ENCODE data around the gene ZNF598.

ZNF598 gene

GRCh38 chr16:2042986-2043666 is 33.5 kb upstream of the ZNF598 start:
- H3K9me3 ChIP-seq (ENCODE audit: low read depth, low read length), result no peaks in the 10 kb centered on the region
- no peak overlapping the region for H3K9ac ChIP-seq (ENCODE audit: insufficient read length)
- no peak overlapping the region for H3K4me3 ChIP-seq
- TF ChIP-seq POLR2AphosphoS5 (IDR thresholded peaks at IDR 0.05; ENCODE audit: borderline replicate concordance, low read depth, low read length), result no peak
- TF ChIP-seq EZH2 (IDR thresholded peaks at IDR 0.05), result no peak
- TF ChIP-seq FOXP2 (optimal IDR thresholded peaks at IDR 0.05; ENCODE audit: control extremely low read depth, extremely low read length, insufficient read depth), result no peak
- no peaks in the 10 kb centered on the region for H3K36me3 ChIP-seq (ENCODE audit: insufficient read depth, low read length)
- no peak for DNase-seq (ENCODE audit: low read depth, low spot score)
- peak overlapping the region; percentile 42 for H3K27ac ChIP-seq

GRCh38 chr16:2042171-2042985 is 32.8 kb upstream of the ZNF598 start:
- peak overlapping the region; percentile 99 for H3K27ac ChIP-seq
- DNase-seq (ENCODE audit: low read depth, low spot score), result no peak
- no peaks in the 10 kb centered on the region for H3K36me3 ChIP-seq (ENCODE audit: insufficient read depth, low read length)
- H3K4me3 ChIP-seq, result peak overlapping the region; percentile 38
- TF ChIP-seq EZH2 (IDR thresholded peaks at IDR 0.05) (no peak), FOXP2 (optimal IDR thresholded peaks at IDR 0.05; ENCODE audit: control extremely low read depth, extremely low read length, insufficient read depth) (no peak), POLR2AphosphoS5 (IDR thresholded peaks at IDR 0.05; ENCODE audit: borderline replicate concordance, low read depth, low read length) (no peak)
- H3K9ac ChIP-seq (ENCODE audit: insufficient read length), result peak overlapping the region; percentile 47
- H3K9me3 ChIP-seq (ENCODE audit: low read depth, low read length), result no peaks in the 10 kb centered on the region

- no peak for DNase-seq (ENCODE audit: low read depth, low spot score)
- no peak overlapping the region for H3K9ac ChIP-seq (ENCODE audit: insufficient read length)
- H3K36me3 ChIP-seq (ENCODE audit: insufficient read depth, low read length), result peaks cover 3% of the 10 kb centered on the region; the same call in 1 of the 2 replicates
These were observed 31.3 kb upstream of the ZNF598 start for GRCh38 chr16:2040787-2041522.

GRCh38 chr16:2040041-2040786 is 30.6 kb upstream of the ZNF598 start:
- DNase-seq (ENCODE audit: low read depth, low spot score), result no peak
- H3K4me3 ChIP-seq, result no peak overlapping the region
- TF ChIP-seq FOXP2 (optimal IDR thresholded peaks at IDR 0.05; ENCODE audit: control extremely low read depth, extremely low read length, insufficient read depth), result no peak
- TF ChIP-seq EZH2 (IDR thresholded peaks at IDR 0.05), result no peak
- TF ChIP-seq POLR2AphosphoS5 (IDR thresholded peaks at IDR 0.05; ENCODE audit: borderline replicate concordance, low read depth, low read length), result no peak
- H3K36me3 ChIP-seq (ENCODE audit: insufficient read depth, low read length), result peaks cover 3% of the 10 kb centered on the region; the same call in 1 of the 2 replicates
- peak overlapping the region; percentile 99 for H3K27ac ChIP-seq
- H3K9ac ChIP-seq (ENCODE audit: insufficient read length), result no peak overlapping the region
- H3K9me3 ChIP-seq (ENCODE audit: low read depth, low read length), result no peaks in the 10 kb centered on the region

More at GRCh38 chr16:2040787-2041522, 31.3 kb upstream of the ZNF598 start:
- TF ChIP-seq FOXP2 (optimal IDR thresholded peaks at IDR 0.05; ENCODE audit: control extremely low read depth, extremely low read length, insufficient read depth), result no peak
- Histone ChIP-seq H3K4me3 (no peak overlapping the region), H3K27ac (peak overlapping the region; percentile 99), H3K9me3 (ENCODE audit: low read depth, low read length) (no peaks in the 10 kb centered on the region)

- Histone ChIP-seq H3K9ac (ENCODE audit: insufficient read length) (no peak overlapping the region), H3K4me3 (no peak overlapping the region), H3K27ac (peak overlapping the region; percentile 99), H3K9me3 (ENCODE audit: low read depth, low read length) (no peaks in the 10 kb centered on the region), H3K36me3 (ENCODE audit: insufficient read depth, low read length) (peaks cover 3% of the 10 kb centered on the region; the same call in 1 of the 2 replicates)
- TF ChIP-seq FOXP2 (optimal IDR thresholded peaks at IDR 0.05; ENCODE audit: control extremely low read depth, extremely low read length, insufficient read depth), result no peak
- TF ChIP-seq POLR2AphosphoS5 (IDR thresholded peaks at IDR 0.05; ENCODE audit: borderline replicate concordance, low read depth, low read length), result peak; percentile 19; the same call in 1 of the 2 replicates
- no peak for DNase-seq (ENCODE audit: low read depth, low spot score)
These were observed 29.8 kb upstream of the ZNF598 start for GRCh38 chr16:2039274-2040031.

- peak overlapping the region; percentile 71 for H3K4me3 ChIP-seq
These were observed 29.0 kb upstream of the ZNF598 start for GRCh38 chr16:2038382-2039231.

More at GRCh38 chr16:2038382-2039231, 29.0 kb upstream of the ZNF598 start:
- Histone ChIP-seq H3K9ac (ENCODE audit: insufficient read length) (peak overlapping the region; percentile 43), H3K9me3 (ENCODE audit: low read depth, low read length) (no peaks in the 10 kb centered on the region), H3K36me3 (ENCODE audit: insufficient read depth, low read length) (peaks cover 3% of the 10 kb centered on the region; the same call in 1 of the 2 replicates), H3K27ac (peak overlapping the region; percentile 99)
- no peak for TF ChIP-seq EZH2 (IDR thresholded peaks at IDR 0.05)
- no peak for TF ChIP-seq POLR2AphosphoS5 (IDR thresholded peaks at IDR 0.05; ENCODE audit: borderline replicate concordance, low read depth, low read length)
- no peak for TF ChIP-seq FOXP2 (optimal IDR thresholded peaks at IDR 0.05; ENCODE audit: control extremely low read depth, extremely low read length, insufficient read depth)
- DNase-seq (ENCODE audit: low read depth, low spot score), result no peak

Measured in SK-N-MC (cell line).